NCI-H82 treated with DMSO at 0.1 percent for 48 hours (cell line): ENCODE measurements around the gene FOXF2.
"Not testable (repeated sequence)": the region's sequence is repeated elsewhere in the genome, so short reads cannot be mapped to it uniquely, and the experiment has no call there.

Experiments used
- DNase-seq: peaks from one replicate; lab custom pipeline; 2025; ENCODE audit not compliant: unreplicated experiment; lab: John Stamatoyannopoulos, UW

Gene FOXF2

GRCh38 chr6:1389369-1390132 lies at the start of gene FOXF2:
Gene FOXF2, plus strand, starts transcription at chr6:1389576. Its CDS starts 372 bp downstream, at chr6:1389948.
- no peak for DNase-seq

- no peak for DNase-seq
These were observed 43.3 kb upstream of the FOXF2 start for GRCh38 chr6:1346101-1346500.

- no peak for DNase-seq
These were observed 42.8 kb upstream of the FOXF2 start for GRCh38 chr6:1346558-1347091.

GRCh38 chr6:1347161-1347560 lies 42.2 kb upstream of the FOXF2 start:
- DNase-seq: no peak

- DNase-seq: no peak
These were observed 40.7 kb upstream of the FOXF2 start for GRCh38 chr6:1348675-1349074.

- DNase-seq: no peak
These were observed 39.7 kb upstream of the FOXF2 start for GRCh38 chr6:1349655-1350054.

GRCh38 chr6:1351381-1352008 lies 37.9 kb upstream of the FOXF2 start:
- no peak for DNase-seq

GRCh38 chr6:1355068-1355467 lies 34.3 kb upstream of the FOXF2 start:
- not testable (repeated sequence) for DNase-seq

GRCh38 chr6:1361717-1362116 lies 27.7 kb upstream of the FOXF2 start:
- not testable (repeated sequence) for DNase-seq

- DNase-seq: no peak
These were observed 26.7 kb upstream of the FOXF2 start for GRCh38 chr6:1362643-1363042.

- DNase-seq: no peak
These were observed 26.1 kb upstream of the FOXF2 start for GRCh38 chr6:1363298-1363697.

- DNase-seq: no peak
These were observed 25.4 kb upstream of the FOXF2 start for GRCh38 chr6:1363729-1364572.

GRCh38 chr6:1364791-1365190 lies 24.6 kb upstream of the FOXF2 start:
- no peak for DNase-seq

GRCh38 chr6:1365686-1366085 lies 23.7 kb upstream of the FOXF2 start:
- no peak for DNase-seq

GRCh38 chr6:1367771-1368170 lies 21.6 kb upstream of the FOXF2 start:
- no peak for DNase-seq

- DNase-seq: no peak
These were observed 20.4 kb upstream of the FOXF2 start for GRCh38 chr6:1368940-1369339.

- not testable (repeated sequence) for DNase-seq
These were observed 19.7 kb upstream of the FOXF2 start for GRCh38 chr6:1369695-1370094.

GRCh38 chr6:1371933-1372332 lies 17.4 kb upstream of the FOXF2 start:
- no peak for DNase-seq

- no peak for DNase-seq
These were observed 16.7 kb upstream of the FOXF2 start for GRCh38 chr6:1372690-1373089.

- no peak for DNase-seq
These were observed 12.7 kb upstream of the FOXF2 start for GRCh38 chr6:1376653-1377052.

GRCh38 chr6:1377526-1377925 lies 11.8 kb upstream of the FOXF2 start:
- no peak for DNase-seq
